Activated CD8-positive, alpha-beta T cell treated with anti-CD3 and anti-CD28 coated beads for 36 hours (primary cell): ENCODE measurements around the gene CASKIN1. TPM values are rescaled to one million over a fixed set of nuclear protein-coding genes. Genes with fewer than 3 reads are reported as not detected.

Experiments
- ATAC-seq: fragments of 200-7000 bp; cut with Tn5 transposase; one replicate; pipeline ENCODE4 v1.10.0; 2021; ENCODE audit warnings: mild to moderate bottlenecking, moderate library complexity
- CTCF ChIA-PET: fragments of 350-600 bp; sonication (Branson Sonifier 250); formaldehyde crosslinking; loops from one replicate; lab custom pipeline; 2021; ENCODE audit warnings: antibody characterized with exemption; lab: Charles Lee
- POLR2A ChIA-PET: fragments of 350-600 bp; sonication (Branson Sonifier 250); formaldehyde crosslinking; loops from one replicate; lab custom pipeline; 2021; ENCODE audit warnings: antibody characterized with exemption; lab: Charles Lee
- DNase-seq: peaks from one replicate; pipeline ENCODE4 v3.0.0-alpha.2; 2020
- H3K27ac Mint-ChIP-seq: one replicate; pipeline ENCODE4 v1.8.0; 2021; ENCODE audit warnings: mild to moderate bottlenecking, mixed read lengths
- H3K27me3 Mint-ChIP-seq: one replicate; pipeline ENCODE4 v1.8.0; 2021; ENCODE audit warnings: mixed read lengths
- H3K36me3 Mint-ChIP-seq: one replicate; pipeline ENCODE4 v1.8.0; 2021; ENCODE audit warnings: low read depth, mixed read lengths
- H3K4me1 Mint-ChIP-seq: one replicate; pipeline ENCODE4 v1.8.0; 2021; ENCODE audit warnings: low read depth, mixed read lengths
- H3K4me3 Mint-ChIP-seq: one replicate; pipeline ENCODE4 v1.8.0; 2021; ENCODE audit warnings: mild to moderate bottlenecking, moderate library complexity, mixed read lengths
- H3K9me3 Mint-ChIP-seq: one replicate; pipeline ENCODE4 v1.8.0; 2021; ENCODE audit warnings: mixed read lengths
- intact Hi-C: fragments of 100-400 bp; cut with micrococcal nuclease; formaldehyde crosslinking; loops from one replicate; pipeline ENCODE4 v1.10.0; 2022
- total RNA-seq, 2 experiments: library from RNA; stranded (reverse); gene quantifications; one replicate each; pipeline ENCODE4 v1.2.3, GENCODE V29; 2021
- TF ChIP-seq, protein P1 (sequence below): fragments of 200-600 bp; IDR thresholded peaks from one replicate; pipeline ENCODE4 v1.8.0; 2022; ENCODE audit warnings: antibody characterized with exemption, mild to moderate bottlenecking

Gene CASKIN1
- total RNA-seq, 2 experiments from 2014 or later = 4.4 to 7.2 TPM

GRCh38 chr16:2186064-2186463, 10.3 kb downstream of the CASKIN1 start:
- ChIA-PET POLR2A (no interaction called here), CTCF (interaction anchor here (1.5 kb wide), 1 partner anchor 9 kb away, joined by 4 read pairs; no protein-coding TSS in a partner anchor)
- TF ChIP-seq, protein P1, sequence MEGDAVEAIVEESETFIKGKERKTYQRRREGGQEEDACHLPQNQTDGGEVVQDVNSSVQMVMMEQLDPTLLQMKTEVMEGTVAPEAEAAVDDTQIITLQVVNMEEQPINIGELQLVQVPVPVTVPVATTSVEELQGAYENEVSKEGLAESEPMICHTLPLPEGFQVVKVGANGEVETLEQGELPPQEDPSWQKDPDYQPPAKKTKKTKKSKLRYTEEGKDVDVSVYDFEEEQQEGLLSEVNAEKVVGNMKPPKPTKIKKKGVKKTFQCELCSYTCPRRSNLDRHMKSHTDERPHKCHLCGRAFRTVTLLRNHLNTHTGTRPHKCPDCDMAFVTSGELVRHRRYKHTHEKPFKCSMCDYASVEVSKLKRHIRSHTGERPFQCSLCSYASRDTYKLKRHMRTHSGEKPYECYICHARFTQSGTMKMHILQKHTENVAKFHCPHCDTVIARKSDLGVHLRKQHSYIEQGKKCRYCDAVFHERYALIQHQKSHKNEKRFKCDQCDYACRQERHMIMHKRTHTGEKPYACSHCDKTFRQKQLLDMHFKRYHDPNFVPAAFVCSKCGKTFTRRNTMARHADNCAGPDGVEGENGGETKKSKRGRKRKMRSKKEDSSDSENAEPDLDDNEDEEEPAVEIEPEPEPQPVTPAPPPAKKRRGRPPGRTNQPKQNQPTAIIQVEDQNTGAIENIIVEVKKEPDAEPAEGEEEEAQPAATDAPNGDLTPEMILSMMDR = no peak
- no peak for ATAC-seq
- Mint-ChIP-seq H3K9me3 (no peaks in the 10 kb centered on the region), H3K27me3 (no peaks in the 10 kb centered on the region), H3K4me3 (no peak overlapping the region), H3K36me3 (no peaks in the 10 kb centered on the region), H3K4me1 (no peaks in the 10 kb centered on the region), H3K27ac (no peak overlapping the region)
- intact Hi-C loops = no loop called here
- DNase-seq = no peak

DNA sequence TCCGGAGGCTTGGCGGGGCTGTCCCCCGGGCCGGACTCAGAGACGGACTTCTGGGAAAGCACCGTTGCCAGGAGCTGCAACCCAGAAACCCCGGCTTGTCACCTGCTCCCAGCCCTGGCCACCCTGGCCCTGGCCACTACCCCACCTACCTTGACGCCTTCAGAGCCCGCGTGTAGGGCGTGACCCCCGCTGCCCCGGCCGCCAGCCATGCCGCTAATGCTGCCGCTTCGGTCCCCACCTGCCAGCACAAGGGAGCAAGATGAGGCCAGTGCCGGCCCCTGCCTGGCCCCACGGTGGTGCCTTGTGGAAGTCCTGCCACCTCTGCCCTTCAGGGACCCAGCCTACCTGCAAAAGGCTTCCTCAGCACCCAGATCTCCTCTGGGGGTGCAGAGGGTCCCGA, 11.4 kb downstream of the CASKIN1 start:
- CTCF ChIA-PET = no interaction called here
- intact Hi-C loops = no loop called here

DNA sequence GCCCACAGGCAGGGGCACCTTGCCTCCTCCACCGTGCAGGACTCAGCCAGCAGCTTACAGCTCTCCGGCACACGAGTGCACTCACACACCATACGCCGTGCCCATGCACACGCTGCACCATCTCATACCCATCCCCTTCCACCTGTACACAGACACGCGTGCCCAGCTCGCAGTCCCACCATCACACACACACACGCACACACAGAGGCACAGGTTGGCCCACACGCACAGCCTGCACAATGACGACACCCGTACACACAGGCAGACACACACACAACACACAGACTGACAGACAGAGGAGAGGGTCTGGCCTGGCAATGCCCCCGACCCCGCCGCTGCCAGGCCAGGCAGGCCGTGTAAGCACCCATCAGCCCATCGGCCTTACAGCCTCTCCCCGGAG, 12.1 kb downstream of the CASKIN1 start:
- POLR2A ChIA-PET = no interaction called here
- H3K36me3 Mint-ChIP-seq = no peaks in the 10 kb centered on the region

More for the DNA sequence above, 11.4 kb downstream of the CASKIN1 start:
- TF ChIP-seq, protein P1 = no peak
- no peak overlapping the region for H3K4me3 Mint-ChIP-seq
- no peak overlapping the region for H3K27ac Mint-ChIP-seq
- POLR2A ChIA-PET = no interaction called here
- H3K9me3 Mint-ChIP-seq = no peaks in the 10 kb centered on the region
- H3K27me3 Mint-ChIP-seq = no peaks in the 10 kb centered on the region
- ATAC-seq (no peak), DNase-seq (no peak)
- H3K36me3 Mint-ChIP-seq = no peaks in the 10 kb centered on the region
- H3K4me1 Mint-ChIP-seq = no peaks in the 10 kb centered on the region

DNA sequence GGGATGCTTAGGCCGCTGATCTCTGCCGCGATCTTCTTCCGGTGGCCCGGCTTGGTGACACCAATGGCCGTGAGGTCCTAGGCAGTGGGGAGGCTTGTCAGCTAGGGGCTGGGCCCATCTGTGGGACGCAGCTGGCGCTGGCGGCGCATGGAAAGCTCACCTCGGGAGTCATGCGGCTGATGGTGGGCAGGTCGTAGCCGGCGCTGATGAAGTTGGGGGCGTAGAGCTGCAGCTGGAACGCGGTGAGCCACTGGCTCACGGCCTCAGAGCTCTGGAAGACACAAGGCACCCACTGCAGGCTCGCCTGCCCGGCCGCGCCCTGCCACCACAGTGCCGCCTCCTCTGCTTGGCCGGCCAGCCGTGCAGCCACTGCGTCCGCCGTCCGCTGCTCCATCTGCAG, 12.7 kb downstream of the CASKIN1 start:
- ATAC-seq = no peak
- DNase-seq = no peak
- H3K4me3 Mint-ChIP-seq = no peak overlapping the region
- intact Hi-C loops = no loop called here
- H3K9me3 Mint-ChIP-seq = no peaks in the 10 kb centered on the region
- H3K4me1 Mint-ChIP-seq = no peaks in the 10 kb centered on the region
- no peaks in the 10 kb centered on the region for H3K36me3 Mint-ChIP-seq
- TF ChIP-seq, protein P1 = no peak
- ChIA-PET CTCF (interaction anchor here (0.7 kb wide), 1 partner anchor 11 kb away, joined by 3 read pairs; no protein-coding TSS in a partner anchor), POLR2A (interaction anchor here (1.5 kb wide), 1 partner anchor 29 kb away, joined by 4 read pairs; the partner anchor contains the start of gene TRAF7)
- no peaks in the 10 kb centered on the region for H3K27me3 Mint-ChIP-seq
- H3K27ac Mint-ChIP-seq = no peak overlapping the region

More for the DNA sequence above, 12.1 kb downstream of the CASKIN1 start:
- H3K4me3 Mint-ChIP-seq = no peak overlapping the region
- no peak for DNase-seq
- no peaks in the 10 kb centered on the region for H3K9me3 Mint-ChIP-seq
- no peak for ATAC-seq
- intact Hi-C loops = no loop called here
- no peak overlapping the region for H3K27ac Mint-ChIP-seq
- H3K27me3 Mint-ChIP-seq = no peaks in the 10 kb centered on the region
- CTCF ChIA-PET = no interaction called here
- no peaks in the 10 kb centered on the region for H3K4me1 Mint-ChIP-seq
- TF ChIP-seq, protein P1 = no peak

DNA sequence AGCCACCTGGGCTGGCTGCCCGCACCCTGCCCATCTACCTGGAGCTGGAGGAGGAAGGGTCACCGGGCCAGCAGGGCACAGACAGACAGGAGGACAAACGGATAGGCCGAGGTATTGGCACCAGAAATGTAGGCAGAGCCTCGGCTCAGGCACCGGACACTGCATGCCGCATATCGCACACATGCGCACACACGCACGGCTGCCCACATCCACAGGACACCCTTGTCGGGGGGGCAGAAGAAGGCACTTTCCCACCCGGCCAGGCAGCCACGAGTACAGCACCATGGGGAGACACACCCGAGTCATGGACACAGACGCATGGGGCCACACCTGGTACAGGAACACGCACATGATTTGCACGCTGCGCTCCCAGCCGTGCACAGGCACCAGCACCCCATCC, 14.5 kb downstream of the CASKIN1 start:
- CTCF ChIA-PET = no interaction called here
- TF ChIP-seq, protein P1 = no peak
- intact Hi-C loops = no loop called here

More for the DNA sequence above, 14.5 kb downstream of the CASKIN1 start:
- peaks cover 4% of the 10 kb centered on the region for H3K36me3 Mint-ChIP-seq
- DNase-seq (no peak), ATAC-seq (no peak)
- no peaks in the 10 kb centered on the region for H3K9me3 Mint-ChIP-seq
- no peaks in the 10 kb centered on the region for H3K27me3 Mint-ChIP-seq
- POLR2A ChIA-PET = interaction anchor here (0.7 to 1.5 kb wide), 5 partner anchors 10 to 220 kb away, joined by 3 to 4 read pairs (median 3); partner anchors contain the start of gene TRAF7
- no peaks in the 10 kb centered on the region for H3K4me1 Mint-ChIP-seq
- H3K4me3 Mint-ChIP-seq = no peak overlapping the region
- no peak overlapping the region for H3K27ac Mint-ChIP-seq
